Panc1 (cell line): Measurements from ENCODE around the gene TRAF3IP3.

Source experiments
- CTCF ChIP-seq: fragments of 450-650 bp; IDR thresholded peaks from 2 replicates; pipeline ENCODE4 v1.5.1; 2017; ENCODE audit warnings: mild to moderate bottlenecking
- POLR2AphosphoS5 ChIP-seq: IDR thresholded peaks from 2 replicates; pipeline ENCODE4 v1.6.1; 2012; ENCODE audit warnings: mild to moderate bottlenecking, low read depth, low read length, moderate library complexity
- SIN3A ChIP-seq: IDR thresholded peaks from 2 replicates; pipeline ENCODE4 v1.6.1; 2012; ENCODE audit warnings: low read depth, mild to moderate bottlenecking, low read length, moderate library complexity, borderline replicate concordance; ENCODE audit not compliant: insufficient read depth
- TCF7L2 ChIP-seq: IDR thresholded peaks from 2 replicates; pipeline ENCODE4 v1.6.1; 2011; ENCODE audit warnings: mild to moderate bottlenecking, low read depth, low read length, inconsistent platforms

GRCh38 chr1:209727785-209728184 is 28.1 kb upstream of the TRAF3IP3 start:
- no peak for TF ChIP-seq CTCF
- no peak for TF ChIP-seq TCF7L2
- TF ChIP-seq SIN3A: no peak
- no peak for TF ChIP-seq POLR2AphosphoS5
